Heart right ventricle (tissue), 16 donors: Measurements from ENCODE around the gene SEZ6. TPM values are rescaled to one million over a fixed set of nuclear protein-coding genes. Genes with fewer than 3 reads are reported as not detected.

ENCODE experiments used
- ATAC-seq, 8 donors: fragments of 200-7000 bp; cut with Tn5 transposase; one replicate each; pipeline ENCODE4 v1.9.1; 2020; ENCODE audit warnings: mild to moderate bottlenecking in 8 of 8, moderate library complexity in 8 of 8, moderate number of reproducible peaks in 1 of 8
- DNase-seq, 2 donors: peaks; one replicate each; pipeline ENCODE4 v3.0.0-alpha.2; 2020
- H3K27ac ChIP-seq, 10 donors: fragments of 200-600 bp; sonication (generic) in 2 of 10; one replicate each; pipeline versions ENCODE4 v1.5.0 to v1.8.0; 2020 to 2022; ENCODE audit warnings: mild to moderate bottlenecking in 3 of 10
- H3K27me3 ChIP-seq, 7 donors: fragments of 200-600 bp; one replicate each; pipeline ENCODE4 v1.8.0; 2021 to 2022; ENCODE audit warnings: mild to moderate bottlenecking in 2 of 7
- H3K36me3 ChIP-seq, 9 donors: fragments of 200-600 bp; sonication (generic) in 1 of 9; one replicate each; pipeline versions ENCODE4 v1.5.0 to v1.8.0; 2020 to 2022; ENCODE audit warnings: mild to moderate bottlenecking in 2 of 9
- H3K4me1 ChIP-seq, 9 donors: fragments of 200-600 bp; sonication (generic) in 1 of 9; one replicate each; pipeline versions ENCODE4 v1.5.0 to v1.8.0; 2020 to 2022; ENCODE audit warnings: mild to moderate bottlenecking in 4 of 9
- H3K4me3 ChIP-seq, 10 donors: fragments of 200-600 bp; sonication (generic) in 2 of 10; one replicate each; pipeline versions ENCODE4 v1.5.0 to v1.8.0; 2020 to 2022; ENCODE audit warnings: mild to moderate bottlenecking in 7 of 10, moderate library complexity in 2 of 10
- H3K9me3 ChIP-seq, 11 donors: fragments of 200-600 bp in 10 of 11; sonication (generic) in 2 of 11; one replicate each; pipeline versions ENCODE4 v1.5.0 to v1.8.0; 2013 to 2022; ENCODE audit warnings: mild to moderate bottlenecking in 2 of 11, control low read depth in 1 of 11, moderate library complexity in 1 of 11
- CTCF ChIP-seq, 9 donors: fragments of 200-600 bp; sonication (generic) in 2 of 9; IDR thresholded peaks; one replicate each; pipeline versions ENCODE4 v1.5.0 to v1.8.0; 2021 to 2022; ENCODE audit warnings: antibody characterized with exemption in 9 of 9, mild to moderate bottlenecking in 5 of 9, moderate library complexity in 1 of 9
- WGBS, 2 donors: extraction: QIAGEN DNeasy Blood & Tissue Kit; methylation state at CpG; one replicate each; pipeline ENCODE4 v1.1.7; 2013; ENCODE audit warnings: inconsistent platforms in 1 of 2; 5-methylcytosine and 5-hydroxymethylcytosine counted together
- intact Hi-C, 10 donors: fragments of 100-400 bp; cut with DNase I; formaldehyde crosslinking; loops; one replicate each; pipeline versions ENCODE4 v1.11.1 to v1.14.2; 2022
- polyA plus RNA-seq, 2 donors: library from polyadenylated mRNA; stranded (reverse); fragments of 200-250 nt; gene quantifications; one replicate each; pipeline ENCODE4 v1.2.3, GENCODE V29; 2013
- total RNA-seq, 10 donors: library from RNA; stranded (reverse); fragmentation: NEBNext Ultra II Directional in 3 of 10; extraction: Animal tissue kit (Norgen Biotek cat#: 25700) in 3 of 10; gene quantifications; one replicate each; pipeline versions ENCODE4 v1.2.1 to v1.2.4, GENCODE V29; 2021 to 2023
- donor health status: Arrhythmogenic right ventricular cardiomyopathy.
- donor health status: ischemic (EF 13 %, LVEDD 7.1; RV severe dilation, severe dysfunction).
- donor health status: healthy with polysubstance abuse.
- donor health status: DM: no; HTN: yes; CAD: no.
- donor health status: DM: no; HTN: no; CAD: no.
- donor health status: ischemic (EF 25% LVEDD 6.9; RV normal size, moderate dysfunction).
- donor health status: ischemic (EF 25% LVEDD 5.7; RV mildly dilated, moderate dysfunction).
- donor health status: healthy.
- donor health status: DM: yes; HTN: yes; CAD: no.
- donor health status: Ischemic cardiomyopathy.
- donor health status: ischemic (EF 35%, LVEDD 5.7; RV mildly dilated, moderate dysfunction).
- donor health status: nonischemic (EF 11% LVEDD 7.7; RV severe dilation, severe dysfunction).
- donor health status: DM: yes; HTN: yes; CAD: no.
- donor health status: PGD.
- donor health status: ischemic (EF 29% LVEDD 5.4; RV normal size, mild dysfunction).
- donor health status: nonischemic (EF 23%, LVEDD 6.1; RV moderate dilation, normal function).

Gene SEZ6
- total and polyA plus RNA-seq, 12 donors = not detected

DNA sequence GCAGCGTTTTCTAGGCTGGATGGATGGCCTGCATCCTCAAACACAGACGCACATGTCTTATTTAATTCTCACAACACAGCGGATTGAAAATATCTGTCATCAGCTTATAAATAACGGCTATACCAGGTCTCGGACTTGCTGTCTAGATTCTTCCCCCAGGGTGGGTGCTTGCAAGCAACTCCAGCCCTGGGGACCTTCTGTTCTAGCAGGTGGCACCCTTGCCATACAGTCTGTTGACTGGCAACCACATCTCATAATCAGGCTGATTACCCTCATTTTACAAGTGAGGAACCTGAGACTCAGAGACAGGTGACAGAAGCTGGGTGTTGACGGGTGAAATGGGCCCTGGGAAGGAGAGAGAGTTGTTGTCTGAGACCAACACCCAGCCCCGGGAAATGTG lies 16.2 kb upstream of the SEZ6 start:
- no peaks in the 10 kb centered on the region for H3K9me3 ChIP-seq
- H3K27ac ChIP-seq = no peak overlapping the region
- intact Hi-C loops = no loop called here
- DNase-seq (no peak), ATAC-seq (no peak)
- no peaks in the 10 kb centered on the region for H3K36me3 ChIP-seq
- H3K4me3 ChIP-seq = no peak overlapping the region
- TF ChIP-seq CTCF (IDR thresholded peaks at IDR 0.05) = no peak
- WGBS, 2 donors = 73 to 79% methylated on average over 7 of the region's 7 CpGs
- H3K27me3 ChIP-seq = peaks cover 8 to 63% (median 55%) of the 10 kb centered on the region in 7 donors
- H3K4me1 ChIP-seq = peaks cover 0 to 11% (median 7%) of the 10 kb centered on the region in 9 donors

- peaks cover 8 to 68% (median 59%) of the 10 kb centered on the region in 7 donors for H3K27me3 ChIP-seq
Measured at GRCh38 chr17:29021226-29021625, 15.4 kb upstream of the SEZ6 start.

DNA sequence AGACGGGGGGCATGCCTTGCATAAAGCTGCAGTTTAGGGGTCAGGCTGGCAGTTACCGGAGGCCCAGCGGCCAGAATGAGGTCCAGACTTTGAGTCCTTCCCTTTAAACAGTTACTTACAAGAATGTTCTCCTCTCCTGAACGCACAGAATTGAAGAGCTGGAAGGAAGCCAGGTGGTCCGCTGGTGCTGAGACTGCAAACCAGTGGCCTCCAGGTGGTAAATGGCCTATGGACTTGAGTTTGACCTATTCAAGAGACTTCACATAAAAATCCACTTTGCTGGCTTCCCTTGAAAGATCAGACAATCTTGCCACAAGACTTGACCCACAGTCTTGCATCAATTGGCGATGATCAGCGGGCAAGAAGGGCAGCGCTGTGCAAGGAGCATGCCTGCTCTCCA lies 14.7 kb upstream of the SEZ6 start:
- WGBS, 2 donors = 77 to 82% methylated on average over 8 of the region's 8 CpGs
- Histone ChIP-seq H3K9me3 (no peaks in the 10 kb centered on the region), H3K36me3 (no peaks in the 10 kb centered on the region), H3K27ac (no peak overlapping the region), H3K4me3 (no peak overlapping the region), H3K27me3 (peaks cover 8 to 70% (median 55%) of the 10 kb centered on the region in 7 donors), H3K4me1 (peaks cover 0 to 11% (median 7%) of the 10 kb centered on the region in 9 donors)
- DNase-seq (no peak), ATAC-seq (no peak)
- intact Hi-C loops = no loop called here
- no peak for TF ChIP-seq CTCF (IDR thresholded peaks at IDR 0.05)

More at GRCh38 chr17:29021226-29021625, 15.4 kb upstream of the SEZ6 start:
- intact Hi-C loops = no loop called here
- TF ChIP-seq CTCF (IDR thresholded peaks at IDR 0.05) = no peak
- Histone ChIP-seq H3K9me3 (no peaks in the 10 kb centered on the region), H3K4me3 (no peak overlapping the region), H3K4me1 (peaks cover 0 to 11% (median 7%) of the 10 kb centered on the region in 9 donors), H3K36me3 (no peaks in the 10 kb centered on the region), H3K27ac (no peak overlapping the region)
- WGBS, 2 donors = 50 to 62% methylated on average over 7 of the region's 7 CpGs
- no peak for DNase-seq
- ATAC-seq = no peak

- ATAC-seq = peak in 2 of 8 donors; percentile 33 to 67
- no peaks in the 10 kb centered on the region for H3K9me3 ChIP-seq
- H3K4me3 ChIP-seq = peak overlapping the region in 3 of 10 donors; percentile 5 to 21 (median 17)
- TF ChIP-seq CTCF (IDR thresholded peaks at IDR 0.05) = no peak
- H3K36me3 ChIP-seq = no peaks in the 10 kb centered on the region
- peaks cover 8 to 67% (median 55%) of the 10 kb centered on the region in 7 donors for H3K27me3 ChIP-seq
- DNase-seq = no peak
- peaks cover 0 to 11% (median 7%) of the 10 kb centered on the region in 9 donors for H3K4me1 ChIP-seq
- intact Hi-C loops = loop anchor here in 1 of 10 donors (10.0 kb wide), 1 partner anchor 45 kb away; no protein-coding TSS in a partner anchor
- 9 to 10% methylated on average over 39 of the region's 39 CpGs for WGBS, 2 donors
- no peak overlapping the region for H3K27ac ChIP-seq
Measured at GRCh38 chr17:29019475-29020181, 13.8 kb upstream of the SEZ6 start.
